IMR-90 (cell line): ENCODE measurements around the gene MGAT4C. TPM values are rescaled to one million over a fixed set of nuclear protein-coding genes. Genes with fewer than 3 reads are reported as not detected.
A peak's percentile ranks its signal among the peaks of the same experiment; 100 is the strongest.

Experiments used
- ATAC-seq: fragments of 200-7000 bp; cut with Tn5 transposase; 2 replicates; pipeline ENCODE4 v1.9.1; 2020; ENCODE audit warnings: low read depth, mild to moderate bottlenecking, moderate library complexity
- BruUV-seq: library from RNA; stranded (reverse); fragments of 400-500 nt; replicated peaks from 2 replicates; lab custom pipeline; 2021; lab: Mats Ljungman, UMichigan
- CTCF ChIA-PET: fragments of 300-600 bp; formaldehyde crosslinking; extraction: SDS; loops from one replicate; lab custom pipeline; 2021; ENCODE audit warnings: antibody characterized with exemption; lab: Yijun Ruan, JAX
- POLR2A ChIA-PET: fragments of 300-600 bp; sonication (Branson Sonifier 250); formaldehyde crosslinking; loops from one replicate; lab custom pipeline; 2022; ENCODE audit warnings: antibody characterized with exemption; ENCODE audit not compliant: unreplicated experiment; lab: Charles Lee
- DNase-seq: peaks from one replicate; pipeline ENCODE4 v3.0.0; 2013
- H2AFZ ChIP-seq: replicated peaks from 2 replicates; pipeline ENCODE3; 2013; ENCODE audit warnings: low read length, mild to moderate bottlenecking; ENCODE audit not compliant: poor library complexity
- H2AK5ac ChIP-seq: 2 replicates; pipeline ENCODE4 v1.6.1; 2013; ENCODE audit warnings: low read depth, low read length, inconsistent platforms
- H2AK9ac ChIP-seq: replicated peaks from 2 replicates; pipeline ENCODE3; 2013; ENCODE audit warnings: mild to moderate bottlenecking, low read depth, low read length, moderate library complexity; ENCODE audit not compliant: poor library complexity
- H2BK120ac ChIP-seq: 2 replicates; pipeline ENCODE4 v1.6.1; 2013; ENCODE audit warnings: low read depth, low read length, inconsistent platforms
- H2BK15ac ChIP-seq: 3 replicates; pipeline ENCODE4 v1.6.1; 2013; ENCODE audit warnings: low read depth, low read length, inconsistent platforms
- H2BK20ac ChIP-seq: 2 replicates; pipeline ENCODE4 v1.6.1; 2013; ENCODE audit warnings: low read depth, mild to moderate bottlenecking, inconsistent platforms, low read length, moderate library complexity
- H2BK5ac ChIP-seq: 2 replicates; pipeline ENCODE4 v1.6.1; 2013; ENCODE audit warnings: mild to moderate bottlenecking, low read depth, low read length, inconsistent platforms; ENCODE audit not compliant: poor library complexity, severe bottlenecking
- H3K14ac ChIP-seq: replicated peaks from 2 replicates; pipeline ENCODE4 v1.6.1; 2013; ENCODE audit warnings: low read depth, low read length, inconsistent platforms
- H3K18ac ChIP-seq: 2 replicates; pipeline ENCODE4 v1.6.1; 2013; ENCODE audit warnings: low read depth, low read length, control low read depth
- H3K23ac ChIP-seq: 2 replicates; pipeline ENCODE4 v1.6.1; 2013; ENCODE audit warnings: low read depth, low read length, inconsistent platforms
- H3K27ac ChIP-seq: 2 replicates; pipeline ENCODE4 v1.5.1; 2013; ENCODE audit warnings: mild to moderate bottlenecking, control low read depth, low read length; ENCODE audit not compliant: insufficient read depth
- H3K27me3 ChIP-seq: 2 replicates; pipeline ENCODE4 v1.6.1; 2013; ENCODE audit warnings: low read length; ENCODE audit not compliant: control insufficient read depth, insufficient read depth
- H3K36me3 ChIP-seq: 2 replicates; pipeline ENCODE4 v1.6.1; 2013; ENCODE audit warnings: low read length, mixed read lengths; ENCODE audit not compliant: control insufficient read depth, insufficient read depth
- H3K4ac ChIP-seq: 2 replicates; pipeline ENCODE4 v1.6.1; 2013; ENCODE audit warnings: low read depth, low read length, inconsistent platforms
- H3K4me1 ChIP-seq: 2 replicates; pipeline ENCODE4 v1.6.1; 2013; ENCODE audit warnings: low read length, mixed read lengths; ENCODE audit not compliant: control insufficient read depth, insufficient read depth
- H3K4me2 ChIP-seq: 2 replicates; pipeline ENCODE4 v1.6.1; 2013; ENCODE audit warnings: low read depth, mild to moderate bottlenecking, control low read depth, low read length, moderate library complexity
- H3K4me3 ChIP-seq: 2 replicates; pipeline ENCODE4 v1.5.1; 2013; ENCODE audit warnings: low read depth, mild to moderate bottlenecking, control low read depth, low read length, moderate library complexity; ENCODE audit not compliant: insufficient read depth
- H3K56ac ChIP-seq: 2 replicates; pipeline ENCODE4 v1.6.1; 2013; ENCODE audit warnings: low read length, inconsistent platforms; ENCODE audit not compliant: insufficient read depth; ENCODE audit errors: extremely low read depth
- H3K79me1 ChIP-seq, 2 experiments: 2 replicates each; pipeline ENCODE4 v1.6.1; 2013; ENCODE audit warnings: low read length in 2 of 2, inconsistent platforms in 1 of 2, low read depth in 1 of 2
- H3K9ac ChIP-seq: 2 replicates; pipeline ENCODE4 v1.6.1; 2013; ENCODE audit warnings: low read depth, low read length, control low read depth
- H3K9me1 ChIP-seq: 2 replicates; pipeline ENCODE4 v1.6.1; 2013; ENCODE audit warnings: low read length, inconsistent platforms; ENCODE audit not compliant: insufficient read depth
- H3K9me3 ChIP-seq: 2 replicates; pipeline ENCODE4 v1.6.1; 2013; ENCODE audit warnings: low read length; ENCODE audit not compliant: control insufficient read depth, insufficient read depth
- H4K20me1 ChIP-seq: 2 replicates; pipeline ENCODE4 v1.6.1; 2013; ENCODE audit warnings: low read length, inconsistent platforms; ENCODE audit not compliant: insufficient read depth
- H4K5ac ChIP-seq: 2 replicates; pipeline ENCODE4 v1.6.1; 2013; ENCODE audit warnings: mild to moderate bottlenecking, low read depth, low read length, control low read depth
- H4K8ac ChIP-seq, 2 experiments: 2 replicates each; pipeline ENCODE4 v1.6.1; 2013; ENCODE audit warnings: low read depth in 2 of 2, low read length in 2 of 2, control low read depth in 1 of 2, inconsistent platforms in 1 of 2
- H4K91ac ChIP-seq: 2 replicates; pipeline ENCODE4 v1.6.1; 2013; ENCODE audit warnings: low read depth, low read length, inconsistent platforms; ENCODE audit not compliant: insufficient read depth
- CEBPB ChIP-seq: IDR thresholded peaks from 2 replicates; pipeline ENCODE4 v1.6.1; 2012; ENCODE audit warnings: low read depth, low read length, improper control_type of control experiment
- CHD1 ChIP-seq: IDR thresholded peaks from 2 replicates; pipeline ENCODE4 v1.6.1; 2012; ENCODE audit warnings: low read depth, low read length, improper control_type of control experiment
- MAFK ChIP-seq: IDR thresholded peaks from 2 replicates; pipeline ENCODE4 v1.6.1; 2012; ENCODE audit warnings: low read depth, low read length, improper control_type of control experiment
- MAZ ChIP-seq: IDR thresholded peaks from 2 replicates; pipeline ENCODE4 v1.6.1; 2012; ENCODE audit warnings: low read depth, mild to moderate bottlenecking, low read length, improper control_type of control experiment, moderate library complexity, borderline replicate concordance
- WGBS, 2 experiments: methylation state at CpG; one replicate each; pipeline versions ENCODE4 v1.1.5 to v1.1.7; 2013; ENCODE audit warnings: missing lambda C conversion rate in 2 of 2; ENCODE audit not compliant: insufficient read length in 1 of 2; ENCODE audit errors: extremely low coverage in 2 of 2; 5-methylcytosine and 5-hydroxymethylcytosine counted together
- dilution Hi-C: fragments of 300-500 bp; cut with HindIII; formaldehyde crosslinking; loops from one replicate; pipeline ENCODE4 v1.14.3; 2018; ENCODE audit warnings: low sequenced_read_pairs; ENCODE audit not compliant: unreplicated experiment
- in situ Hi-C: fragments of 300-500 bp; cut with MboI; formaldehyde crosslinking; loops from 3 replicates; pipeline ENCODE4 v1.14.3; 2019; ENCODE audit warnings: low sequenced_read_pairs, inconsistent platforms, mixed read lengths
- intact Hi-C: fragments of 100-400 bp; cut with micrococcal nuclease; formaldehyde crosslinking; loops from 2 replicates; pipeline ENCODE4 v1.10.0; 2022
- polyA plus RNA-seq, 3 experiments: library from polyadenylated mRNA; depleted of rRNA; stranded (reverse); fragments of >200 nt; gene quantifications; 2 replicates each; pipeline ENCODE4 v1.2.3, GENCODE V29; 2012; ENCODE audit warnings: low replicate concordance in 1 of 3
- total RNA-seq: library from RNA; depleted of rRNA; stranded (reverse); fragments of >200 nt; gene quantifications from 2 replicates; pipeline ENCODE4 v1.2.3, GENCODE V29; 2012

MGAT4C gene
- total and polyA plus RNA-seq, 2 of the 4 experiments (the other 2 are of a cell fraction): not detected

GRCh38 chr12:86174188-86174587, 82.0 kb downstream of the MGAT4C start:
- ATAC-seq (no peak), DNase-seq (no peak)
- intact Hi-C loops (no loop called here), dilution Hi-C loops (no loop called here), in situ Hi-C loops (no loop called here)
- Histone ChIP-seq H3K9me1 (no peaks in the 10 kb centered on the region), H2AK5ac (no peak overlapping the region), H3K56ac (no peak overlapping the region), H2BK5ac (no peak overlapping the region), H3K4ac (no peak overlapping the region), H4K20me1 (no peaks in the 10 kb centered on the region), H2AK9ac (no peak overlapping the region), H3K4me1 (no peaks in the 10 kb centered on the region), H3K36me3 (no peaks in the 10 kb centered on the region), H2BK15ac (no peak overlapping the region), H3K14ac (no peak overlapping the region), H3K4me3 (no peak overlapping the region), H3K9me3 (no peaks in the 10 kb centered on the region), H2AFZ (no peak overlapping the region), H3K27ac (no peak overlapping the region), H3K79me1 (no peaks in the 10 kb centered on the region), H3K9ac (no peak overlapping the region), H3K4me2 (no peak overlapping the region), H4K5ac (no peak overlapping the region), H3K18ac (no peak overlapping the region), H2BK20ac (no peak overlapping the region), H2BK120ac (no peak overlapping the region), H4K91ac (no peak overlapping the region), H4K8ac (no peak overlapping the region), H3K23ac (no peak overlapping the region), H3K27me3 (no peaks in the 10 kb centered on the region)
- WGBS, 2 experiments: no CpG with 5 or more reads among the region's 2 CpGs
- ChIA-PET CTCF (interaction anchor here (0.6 kb wide), 1 partner anchor 933 kb away, joined by 3 read pairs; no protein-coding TSS in a partner anchor), POLR2A (no interaction called here)
- TF ChIP-seq MAFK: no peak
- no peak for TF ChIP-seq MAZ
- no peak for TF ChIP-seq CHD1
- TF ChIP-seq CEBPB: peak; percentile 62
- no TSS peak for BruUV-seq
